Trophoblast cell (in vitro differentiated cells and primary cell): Measurements from ENCODE around the gene SETD4.
A peak's percentile ranks its signal among the peaks of the same experiment; 100 is the strongest.

ENCODE experiments used
- DNase-seq, 2 donors: peaks; one replicate each; pipeline ENCODE4 v3.0.0-alpha.2; 2016
- H2AFZ ChIP-seq: 2 replicates; pipeline ENCODE4 v1.6.1; 2013; ENCODE audit warnings: low read length, moderate library complexity, mild to moderate bottlenecking; ENCODE audit not compliant: insufficient read depth, poor library complexity
- H2AK5ac ChIP-seq: 2 replicates; pipeline ENCODE4 v1.6.1; 2013; ENCODE audit warnings: mild to moderate bottlenecking, low read length
- H2BK120ac ChIP-seq: 2 replicates; pipeline ENCODE4 v1.6.1; 2013; ENCODE audit warnings: low read length, mild to moderate bottlenecking, moderate library complexity; ENCODE audit not compliant: insufficient read depth, poor library complexity
- H2BK12ac ChIP-seq: 2 replicates; pipeline ENCODE4 v1.6.1; 2013; ENCODE audit warnings: mild to moderate bottlenecking, low read length, moderate library complexity
- H2BK5ac ChIP-seq: 2 replicates; pipeline ENCODE4 v1.6.1; 2013; ENCODE audit warnings: low read length, low read depth, moderate library complexity, mild to moderate bottlenecking; ENCODE audit not compliant: poor library complexity
- H3K14ac ChIP-seq: 2 replicates; pipeline ENCODE4 v1.6.1; 2013; ENCODE audit warnings: mild to moderate bottlenecking, low read length
- H3K18ac ChIP-seq: 2 replicates; pipeline ENCODE4 v1.6.1; 2013; ENCODE audit warnings: mild to moderate bottlenecking, low read length
- H3K23ac ChIP-seq: 2 replicates; pipeline ENCODE4 v1.6.1; 2013; ENCODE audit warnings: low read length
- H3K27ac ChIP-seq: 2 replicates; pipeline ENCODE4 v1.5.1; 2013; ENCODE audit warnings: low read depth, mild to moderate bottlenecking, inconsistent platforms, low read length, moderate library complexity
- H3K27me3 ChIP-seq: 2 replicates; pipeline ENCODE4 v1.6.1; 2013; ENCODE audit warnings: inconsistent platforms, mild to moderate bottlenecking, low read length, moderate library complexity; ENCODE audit not compliant: insufficient read depth
- H3K36me3 ChIP-seq, 2 experiments: 1 replicate in 1 of 2; 2 replicates in 1 of 2; pipeline ENCODE4 v1.6.1; 2013; ENCODE audit warnings: low read length in 2 of 2, mild to moderate bottlenecking in 2 of 2, moderate library complexity in 1 of 2; ENCODE audit not compliant: insufficient read depth in 2 of 2, control insufficient read depth in 1 of 2
- H3K4ac ChIP-seq: 2 replicates; pipeline ENCODE4 v1.6.1; 2013; ENCODE audit warnings: low read depth, mild to moderate bottlenecking, low read length, moderate library complexity
- H3K4me1 ChIP-seq, 2 experiments: 1 replicate in 1 of 2; 2 replicates in 1 of 2; pipeline ENCODE4 v1.6.1; 2013; ENCODE audit warnings: low read length in 2 of 2, mild to moderate bottlenecking in 2 of 2, moderate library complexity in 1 of 2; ENCODE audit not compliant: insufficient read depth in 2 of 2, control insufficient read depth in 1 of 2
- H3K4me2 ChIP-seq: 2 replicates; pipeline ENCODE4 v1.6.1; 2013; ENCODE audit warnings: inconsistent platforms, mild to moderate bottlenecking, low read length, moderate library complexity
- H3K4me3 ChIP-seq: 2 replicates; pipeline ENCODE4 v1.5.1; 2013; ENCODE audit warnings: mild to moderate bottlenecking, low read depth, low read length, inconsistent platforms
- H3K79me1 ChIP-seq: one replicate; pipeline ENCODE4 v1.6.1; 2013; ENCODE audit warnings: low read length
- H3K79me2 ChIP-seq: 2 replicates; pipeline ENCODE4 v1.6.1; 2013; ENCODE audit warnings: low read length, mild to moderate bottlenecking; ENCODE audit not compliant: control insufficient read depth, insufficient read depth, poor library complexity
- H3K9ac ChIP-seq: 2 replicates; pipeline ENCODE4 v1.6.1; 2013; ENCODE audit warnings: mild to moderate bottlenecking, low read length
- H3K9me3 ChIP-seq: 2 replicates; pipeline ENCODE4 v1.6.1; 2013; ENCODE audit warnings: low read depth, mild to moderate bottlenecking, control low read depth, inconsistent platforms, low read length; ENCODE audit not compliant: insufficient read depth
- H4K12ac ChIP-seq: 2 replicates; pipeline ENCODE4 v1.6.1; 2013; ENCODE audit warnings: low read depth, mild to moderate bottlenecking, low read length, moderate library complexity
- H4K8ac ChIP-seq: 2 replicates; pipeline ENCODE4 v1.6.1; 2013; ENCODE audit warnings: low read depth, mild to moderate bottlenecking, low read length, moderate library complexity
- H4K91ac ChIP-seq: one replicate; pipeline ENCODE4 v1.6.1; 2013; ENCODE audit warnings: low read depth, mild to moderate bottlenecking, low read length, moderate library complexity
- WGBS: extraction: QIAGEN DNeasy Blood & Tissue Kit; methylation state at CpG from one replicate; pipeline ENCODE4 v1.1.7; 2013; ENCODE audit warnings: missing lambda C conversion rate; ENCODE audit not compliant: insufficient read length, insufficient coverage; ENCODE audit errors: extremely low coverage; 5-methylcytosine and 5-hydroxymethylcytosine counted together

SETD4 gene

DNA sequence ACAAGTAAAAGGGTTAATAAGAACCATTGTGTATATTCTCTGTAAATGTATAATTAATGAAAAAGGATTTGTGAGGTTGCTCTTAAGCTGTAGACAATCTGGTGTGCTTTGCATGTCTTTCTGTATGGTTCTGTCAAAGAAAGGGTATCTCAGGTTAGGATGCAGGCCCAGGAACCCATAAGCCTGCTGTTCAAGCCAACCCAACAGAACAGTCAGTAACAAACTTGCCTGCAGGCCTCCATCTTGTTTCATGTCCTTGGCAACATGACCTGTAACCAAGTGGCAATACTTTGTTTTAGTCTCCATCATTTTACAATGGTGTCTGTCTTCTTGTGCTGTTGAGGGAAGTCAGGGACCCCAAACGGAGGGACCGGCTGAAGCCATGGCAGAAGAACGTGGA, 38.7 kb upstream of the SETD4 start:
- Histone ChIP-seq H2BK5ac (no peak overlapping the region), H4K91ac (no peak overlapping the region), H2BK120ac (no peak overlapping the region), H3K27me3 (no peaks in the 10 kb centered on the region), H3K36me3 (no peaks in the 10 kb centered on the region), H2BK12ac (peak overlapping the region; percentile 29), H3K4me2 (no peak overlapping the region), H3K79me1 (peaks cover 7% of the 10 kb centered on the region), H3K18ac (no peak overlapping the region), H3K79me2 (no peaks in the 10 kb centered on the region), H3K4me1 (peaks cover 2 to 7% of the 10 kb centered on the region in 2 experiments), H3K9me3 (peaks cover under 1% of the 10 kb centered on the region), H2AFZ (no peak overlapping the region), H4K8ac (no peak overlapping the region), H3K9ac (no peak overlapping the region), H3K23ac (no peak overlapping the region), H4K12ac (no peak overlapping the region), H3K4ac (no peak overlapping the region), H3K14ac (no peak overlapping the region), H3K27ac (no peak overlapping the region), H2AK5ac (no peak overlapping the region), H3K4me3 (no peak overlapping the region)
- DNase-seq: no peak
- no CpG with 5 or more reads among the region's 3 CpGs for WGBS

DNA sequence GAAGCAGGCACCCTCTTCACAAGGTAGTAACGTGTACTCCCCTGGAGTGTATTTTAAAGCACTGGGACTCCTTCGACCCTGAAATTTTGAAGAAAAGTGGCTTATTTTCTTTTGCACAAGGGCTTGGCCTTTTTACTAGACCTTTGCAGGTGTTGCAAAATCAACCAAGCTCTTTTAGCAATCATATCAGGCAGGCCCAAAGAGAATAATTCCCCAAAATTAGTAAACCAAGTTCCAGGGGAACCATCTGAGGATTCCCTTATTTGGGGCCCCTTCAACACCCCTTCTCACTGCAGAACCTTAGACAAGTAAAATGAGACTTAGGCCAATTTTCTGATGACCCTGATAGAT, 37.8 kb upstream of the SETD4 start:
- no CpG with 5 or more reads among the region's 2 CpGs for WGBS
- no peaks in the 10 kb centered on the region for H3K27me3 ChIP-seq

DNA sequence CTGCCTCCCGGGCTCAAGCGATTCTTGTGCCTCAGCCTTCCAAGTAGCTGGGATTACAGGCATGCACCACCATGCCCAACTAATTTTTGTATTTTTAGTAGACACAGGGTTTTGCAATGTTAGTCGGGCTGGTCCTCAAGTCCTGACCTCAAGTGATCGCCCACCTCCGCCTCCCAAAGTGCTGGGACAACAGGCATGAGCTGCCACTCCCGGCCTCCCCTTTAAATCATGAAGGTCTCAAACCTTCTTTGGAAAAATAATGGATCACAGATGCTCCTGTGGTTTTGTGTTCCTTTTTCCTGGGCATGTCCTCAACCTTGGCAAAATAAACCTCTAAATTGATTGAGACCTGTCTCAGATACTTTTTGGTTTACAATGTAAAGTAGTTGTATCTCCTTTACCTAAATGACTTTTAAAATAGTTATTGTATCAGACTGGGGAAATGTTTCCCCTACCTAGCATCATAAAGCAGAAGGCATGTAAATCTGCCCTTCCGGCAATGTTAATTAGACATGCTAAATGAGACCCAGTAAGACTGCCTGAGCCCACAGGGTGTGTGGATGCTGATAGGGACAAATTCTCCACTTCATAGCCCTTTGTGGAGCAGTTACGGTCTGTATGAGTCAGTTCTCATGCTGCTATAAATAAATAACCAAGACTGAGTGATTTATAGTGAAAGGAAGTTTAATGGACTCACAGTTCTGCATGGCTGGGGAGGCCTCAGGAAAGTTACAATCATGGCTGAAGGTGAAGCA, 37.3 kb upstream of the SETD4 start:
- H3K23ac ChIP-seq: no peak overlapping the region
- H2AK5ac ChIP-seq: no peak overlapping the region
- no peak overlapping the region for H3K4ac ChIP-seq
- no peak overlapping the region for H3K9ac ChIP-seq
- peak overlapping the region; percentile 78 for H4K91ac ChIP-seq
- H2AFZ ChIP-seq: no peak overlapping the region
- no peak overlapping the region for H4K12ac ChIP-seq
- peaks cover 7% of the 10 kb centered on the region for H3K79me1 ChIP-seq
- H2BK12ac ChIP-seq: peak overlapping the region; percentile 75
- no CpG with 5 or more reads among the region's 8 CpGs for WGBS
- H3K4me3 ChIP-seq: no peak overlapping the region
- H3K36me3 ChIP-seq: no peaks in the 10 kb centered on the region
- H3K4me2 ChIP-seq: no peak overlapping the region
- H3K27ac ChIP-seq: peak overlapping the region; percentile 72
- no peaks in the 10 kb centered on the region for H3K27me3 ChIP-seq
- no peaks in the 10 kb centered on the region for H3K79me2 ChIP-seq
- no peak for DNase-seq
- H3K14ac ChIP-seq: no peak overlapping the region
- peak overlapping the region; percentile 33 for H2BK5ac ChIP-seq
- H2BK120ac ChIP-seq: peak overlapping the region; percentile 68
- H4K8ac ChIP-seq: no peak overlapping the region
- H3K4me1 ChIP-seq: peaks cover 2 to 7% of the 10 kb centered on the region in 2 experiments
- no peak overlapping the region for H3K18ac ChIP-seq
- H3K9me3 ChIP-seq: peaks cover 7% of the 10 kb centered on the region

More for the DNA sequence above, 37.8 kb upstream of the SETD4 start:
- no peak for DNase-seq
- H2BK5ac ChIP-seq: peak overlapping the region; percentile 33
- H3K79me2 ChIP-seq: no peaks in the 10 kb centered on the region
- no peak overlapping the region for H2AFZ ChIP-seq
- H2BK120ac ChIP-seq: no peak overlapping the region
- no peak overlapping the region for H3K27ac ChIP-seq
- H3K9me3 ChIP-seq: peaks cover 5% of the 10 kb centered on the region
- H3K4ac ChIP-seq: no peak overlapping the region
- H2BK12ac ChIP-seq: peak overlapping the region; percentile 61
- no peak overlapping the region for H3K18ac ChIP-seq
- H3K4me2 ChIP-seq: no peak overlapping the region
- H3K14ac ChIP-seq: no peak overlapping the region
- peak overlapping the region; percentile 61 for H4K91ac ChIP-seq
- H3K4me1 ChIP-seq: peaks cover 2 to 7% of the 10 kb centered on the region in 2 experiments
- no peaks in the 10 kb centered on the region for H3K36me3 ChIP-seq
- H4K8ac ChIP-seq: no peak overlapping the region
- H2AK5ac ChIP-seq: no peak overlapping the region
- H3K9ac ChIP-seq: no peak overlapping the region
- no peak overlapping the region for H3K4me3 ChIP-seq
- peaks cover 7% of the 10 kb centered on the region for H3K79me1 ChIP-seq
- no peak overlapping the region for H4K12ac ChIP-seq
- H3K23ac ChIP-seq: no peak overlapping the region

DNA sequence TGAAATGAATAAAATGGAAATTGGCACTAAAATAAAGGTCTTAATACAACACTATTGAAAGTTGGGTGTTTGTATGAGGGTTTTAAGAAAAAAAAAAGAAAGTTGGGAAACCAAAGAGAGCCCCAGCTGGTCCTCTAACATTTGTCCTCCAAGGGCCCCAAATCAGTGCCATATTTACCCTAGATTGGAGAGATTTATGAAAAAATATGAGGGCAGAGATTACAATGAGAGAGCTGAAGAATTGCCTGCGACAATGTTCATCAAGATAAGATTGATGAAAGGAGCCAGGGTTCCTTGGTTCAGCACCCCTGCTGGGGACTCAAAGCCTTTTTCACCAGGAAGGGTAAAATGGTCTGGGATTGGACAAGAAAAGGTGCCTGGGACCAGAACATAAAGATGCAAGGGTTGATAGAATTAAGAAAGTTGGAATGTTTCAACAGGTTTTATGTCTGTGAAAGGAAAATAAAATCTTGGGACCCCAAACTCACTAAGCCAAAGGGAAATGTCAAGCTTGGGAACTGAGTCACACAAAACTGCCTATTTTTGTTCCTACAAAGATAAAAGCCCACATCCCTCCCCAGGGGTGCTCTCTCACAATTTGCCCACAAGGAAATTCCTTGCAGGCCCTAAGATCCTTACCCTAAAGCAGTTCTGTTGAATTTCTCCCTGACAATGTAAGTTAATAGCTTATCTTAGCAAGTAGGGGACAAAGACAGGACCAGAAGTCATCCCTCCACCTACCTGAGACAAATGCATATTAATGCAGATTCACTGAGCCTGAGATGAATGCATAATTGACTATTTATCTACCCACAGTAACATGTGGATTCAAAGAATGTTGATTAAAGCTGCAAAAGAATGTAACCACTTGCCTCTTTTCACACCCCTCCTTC, 36.3 kb upstream of the SETD4 start:
- Histone ChIP-seq H3K79me2 (no peaks in the 10 kb centered on the region), H3K23ac (no peak overlapping the region), H3K4me1 (peaks cover 2 to 7% of the 10 kb centered on the region in 2 experiments), H3K9ac (no peak overlapping the region), H2BK5ac (no peak overlapping the region), H4K91ac (no peak overlapping the region), H4K12ac (no peak overlapping the region), H2AFZ (no peak overlapping the region), H3K27ac (peak overlapping the region; percentile 57), H3K79me1 (peaks cover 7% of the 10 kb centered on the region), H3K36me3 (no peaks in the 10 kb centered on the region), H3K9me3 (peaks cover 7% of the 10 kb centered on the region), H3K18ac (no peak overlapping the region), H3K4ac (no peak overlapping the region), H3K4me2 (no peak overlapping the region), H3K4me3 (no peak overlapping the region), H2BK12ac (no peak overlapping the region), H4K8ac (no peak overlapping the region), H3K14ac (no peak overlapping the region), H2BK120ac (no peak overlapping the region), H3K27me3 (no peaks in the 10 kb centered on the region), H2AK5ac (no peak overlapping the region)
- WGBS: no CpG with 5 or more reads among the region's 1 CpG
- DNase-seq: peak in 1 of 2 donors; percentile 4
